CD4-positive, alpha-beta T cell treated with Interferon alpha-2 for 1 hour (primary cell): ENCODE measurements around the gene APOL1.
"Not testable (repeated sequence)": the region's sequence is repeated elsewhere in the genome, so short reads cannot be mapped to it uniquely, and the experiment has no call there.

Source experiments
- DNase-seq, 2 donors: peaks; one replicate each; pipeline ENCODE4 v3.0.0-alpha.2; 2020 to 2022

The APOL1 gene

GRCh38 chr22:36252754-36253522, at the start of gene APOL1:
Gene APOL1, plus strand, starts transcription at chr22:36253133. Its CDS starts 1,823 bp downstream, at chr22:36254956.
- peak; percentile 70 to 86 for DNase-seq

GRCh38 chr22:36203441-36203840, 49.5 kb upstream of the APOL1 start:
- DNase-seq: not testable (repeated sequence)

- DNase-seq: no peak
Measured at GRCh38 chr22:36204001-36204631, 48.8 kb upstream of the APOL1 start.

GRCh38 chr22:36204632-36205015, 48.3 kb upstream of the APOL1 start:
- DNase-seq: no peak

GRCh38 chr22:36205573-36205972, 47.4 kb upstream of the APOL1 start:
- DNase-seq: not testable (repeated sequence)

- no peak for DNase-seq
Measured at GRCh38 chr22:36206255-36206654, 46.7 kb upstream of the APOL1 start.

- DNase-seq: no peak
Measured at GRCh38 chr22:36208162-36208765, 44.7 kb upstream of the APOL1 start.

GRCh38 chr22:36208914-36209313, 44.0 kb upstream of the APOL1 start:
- no peak for DNase-seq

- DNase-seq: not testable (repeated sequence)
Measured at GRCh38 chr22:36209488-36209908, 43.4 kb upstream of the APOL1 start.

GRCh38 chr22:36210224-36210623, 42.7 kb upstream of the APOL1 start:
- no peak for DNase-seq

GRCh38 chr22:36211237-36211861, 41.6 kb upstream of the APOL1 start:
- peak in 1 of 2 donors; percentile 7 for DNase-seq

GRCh38 chr22:36212901-36213300, 40.0 kb upstream of the APOL1 start:
- DNase-seq: no peak

GRCh38 chr22:36213586-36213985, 39.3 kb upstream of the APOL1 start:
- no peak for DNase-seq

- DNase-seq: no peak
Measured at GRCh38 chr22:36215981-36216380, 37.0 kb upstream of the APOL1 start.

- no peak for DNase-seq
Measured at GRCh38 chr22:36218648-36219193, 34.2 kb upstream of the APOL1 start.

- no peak for DNase-seq
Measured at GRCh38 chr22:36220451-36220921, 32.4 kb upstream of the APOL1 start.

- peak; percentile 37 to 57 for DNase-seq
Measured at GRCh38 chr22:36221799-36222751, 30.9 kb upstream of the APOL1 start.

- DNase-seq: no peak
Measured at GRCh38 chr22:36222887-36223450, 30.0 kb upstream of the APOL1 start.

GRCh38 chr22:36223504-36223903, 29.4 kb upstream of the APOL1 start:
- DNase-seq: no peak

- DNase-seq: no peak
Measured at GRCh38 chr22:36224245-36224644, 28.7 kb upstream of the APOL1 start.

GRCh38 chr22:36225333-36225922, 27.5 kb upstream of the APOL1 start:
- DNase-seq: no peak
